Activated CD4-positive, alpha-beta T cell treated with anti-CD3 and anti-CD28 coated beads, Interleukin-2, amount 50 U/mL, for 4 hours (primary cell): Measurements from ENCODE around the gene RNF208.

Source experiments
- DNase-seq, 2 experiments: peaks; one replicate each; pipeline ENCODE4 v3.0.0-alpha.2; 2020

The RNF208 gene

GRCh38 chr9:137172901-137173795, 48.9 kb downstream of the RNF208 start:
- DNase-seq: no peak

- no peak for DNase-seq
These were observed 50.7 kb downstream of the RNF208 start for GRCh38 chr9:137171149-137171900.

- no peak for DNase-seq
These were observed 51.4 kb downstream of the RNF208 start for GRCh38 chr9:137170486-137171148.
